K562 (cell line): Measurements from ENCODE around the gene PPM1F. TPM values are rescaled to one million over a fixed set of nuclear protein-coding genes. Genes with fewer than 3 reads are reported as not detected.

ENCODE experiments used
- CCNT2 ChIP-seq: IDR thresholded peaks from 2 replicates; pipeline ENCODE4 v1.6.1; 2011; ENCODE audit warnings: borderline replicate concordance, low read depth, mild to moderate bottlenecking, moderate library complexity, mixed read lengths, low read length; ENCODE audit not compliant: insufficient read length; ENCODE audit errors: extremely low read depth
- DMBX1 ChIP-seq: fragments of 250-450 bp; sonication (Bioruptor Pico); IDR thresholded peaks from 2 replicates; pipeline ENCODE4 v1.8.0; 2022; ENCODE audit warnings: inconsistent platforms, mild to moderate bottlenecking, moderate library complexity, borderline replicate concordance
- ESRRB ChIP-seq: fragments of 250-450 bp; sonication (Bioruptor Pico); IDR thresholded peaks from 2 replicates; pipeline ENCODE4 v1.5.0; 2020; ENCODE audit warnings: mild to moderate bottlenecking, moderate library complexity, borderline replicate concordance
- FOXP1 ChIP-seq: sonication (generic); formaldehyde crosslinking; IDR thresholded peaks from 2 replicates; pipeline ENCODE4 v1.8.0; 2022; ENCODE audit warnings: mild to moderate bottlenecking, missing genetic modification reagents
- GTF3C2 ChIP-seq: IDR thresholded peaks from 3 replicates; pipeline ENCODE4 v1.6.1; 2011; ENCODE audit warnings: borderline replicate concordance, mild to moderate bottlenecking, moderate library complexity; ENCODE audit not compliant: insufficient read length; ENCODE audit errors: extremely low read depth
- HDGF ChIP-seq: fragments of 450-650 bp; IDR thresholded peaks from 2 replicates; pipeline ENCODE4 v1.6.1; 2016
- NR2F6 ChIP-seq: fragments of 450-650 bp; formaldehyde crosslinking; IDR thresholded peaks from 2 replicates; pipeline ENCODE4 v1.4.0; 2020; ENCODE audit warnings: mild to moderate bottlenecking
- PHB ChIP-seq: fragments of 250-450 bp; sonication (Bioruptor Pico); IDR thresholded peaks from 2 replicates; pipeline ENCODE4 v1.5.0; 2021
- POLR2A ChIP-seq: fragments of 450-650 bp; conservative IDR thresholded peaks from 2 replicates; pipeline ENCODE4 v1.6.1; 2016
- TAL1 ChIP-seq: fragments of 450-650 bp; IDR thresholded peaks from 2 replicates; pipeline ENCODE4 v1.6.1; 2016; ENCODE audit warnings: mild to moderate bottlenecking
- ZC3H4 ChIP-seq: sonication (generic); formaldehyde crosslinking; IDR thresholded peaks from 2 replicates; pipeline ENCODE4 v1.9.0; 2021; ENCODE audit warnings: missing genetic modification reagents, borderline replicate concordance
- ZKSCAN1 ChIP-seq: fragments of 150-350 bp; IDR thresholded peaks from 2 replicates; pipeline ENCODE4 v1.6.1; 2016; ENCODE audit warnings: low read depth, low read length
- ZNF512 ChIP-seq: IDR thresholded peaks from 2 replicates; pipeline ENCODE4 v1.6.1; 2016; ENCODE audit warnings: missing genetic modification characterization, missing compliant biosample characterization
- polyA plus RNA-seq, 8 experiments: library from polyadenylated mRNA; depleted of rRNA in 4 of 8; stranded (reverse) in 5 of 8; unstranded in 3 of 8; fragments of >200 nt; fragmentation: Nextera tagmentation in 2 of 8; fragmentation: Illumina TruSeq in 1 of 8; extraction: Ambion mirVana in 2 of 8; extraction: Trizol in 1 of 8; gene quantifications; 2 replicates each; pipeline versions ENCODE4 v1.2.1 to v1.2.3, GENCODE V29; 2011 to 2014; ENCODE audit warnings: inconsistent platforms in 1 of 8, missing spikeins in 1 of 8
- total RNA-seq, 7 experiments: library from RNA; depleted of rRNA in 6 of 7; stranded (reverse); fragments of >200 nt in 6 of 7; fragmentation: Illumina TruSeq in 2 of 7; extraction: Trizol in 2 of 7; gene quantifications; 2 replicates each; pipeline versions ENCODE4 v1.2.1 to v1.2.3, GENCODE V29; 2011 to 2021; ENCODE audit warnings: low replicate concordance in 1 of 7
- TF ChIP-seq, protein P1 (sequence below): fragments of 450-650 bp; IDR thresholded peaks from 2 replicates; pipeline ENCODE4 v1.6.1; 2018; ENCODE audit warnings: mild to moderate bottlenecking, low read depth; ENCODE audit not compliant: partially characterized antibody
- TF ChIP-seq, protein P2 (sequence below), 2 experiments: IDR thresholded peaks; 2 replicates each; pipeline ENCODE4 v1.6.1; 2011; ENCODE audit warnings: borderline replicate concordance in 1 of 2, control low read depth in 1 of 2, low read depth in 1 of 2, low read length in 1 of 2, mild to moderate bottlenecking in 1 of 2, mixed read lengths in 1 of 2, moderate library complexity in 1 of 2; ENCODE audit not compliant: insufficient read depth in 1 of 2, insufficient read length in 1 of 2, poor library complexity in 1 of 2, severe bottlenecking in 1 of 2; ENCODE audit errors: extremely low read depth in 1 of 2

Gene PPM1F
- total and polyA plus RNA-seq, 9 of the 15 experiments (the other 6 are each of a cell fraction or from before 2014, with no cell fraction given) = 2.1 to 159 (median 64.0) TPM

GRCh38 chr22:21966643-21967516 lies 14.2 kb upstream of the PPM1F start (continued):
- TF ChIP-seq GTF3C2 (no peak), ZNF512 (tag) (no peak), PHB (CRISPR knock-in tag) (peak; percentile 88; the same call in 1 of the 2 replicates), DMBX1 (CRISPR knock-in tag) (no peak), ZC3H4 (CRISPR knock-in tag) (peak; percentile 92; the same call in 1 of the 2 replicates), ZKSCAN1 (no peak), POLR2A (peak; percentile 34; the same call in 1 of the 2 replicates), NR2F6 (CRISPR knock-in tag) (0 out of 2 replicates have a peak, but pooled peaks have one; percentile 75), HDGF (peak; percentile 52; the same call in 1 of the 2 replicates), CCNT2 (no peak), TAL1 (no peak), ESRRB (CRISPR knock-in tag) (no peak), FOXP1 (CRISPR knock-in tag) (0 out of 2 replicates have a peak, but pooled peaks have one; percentile 31)
- TF ChIP-seq, protein P1, sequence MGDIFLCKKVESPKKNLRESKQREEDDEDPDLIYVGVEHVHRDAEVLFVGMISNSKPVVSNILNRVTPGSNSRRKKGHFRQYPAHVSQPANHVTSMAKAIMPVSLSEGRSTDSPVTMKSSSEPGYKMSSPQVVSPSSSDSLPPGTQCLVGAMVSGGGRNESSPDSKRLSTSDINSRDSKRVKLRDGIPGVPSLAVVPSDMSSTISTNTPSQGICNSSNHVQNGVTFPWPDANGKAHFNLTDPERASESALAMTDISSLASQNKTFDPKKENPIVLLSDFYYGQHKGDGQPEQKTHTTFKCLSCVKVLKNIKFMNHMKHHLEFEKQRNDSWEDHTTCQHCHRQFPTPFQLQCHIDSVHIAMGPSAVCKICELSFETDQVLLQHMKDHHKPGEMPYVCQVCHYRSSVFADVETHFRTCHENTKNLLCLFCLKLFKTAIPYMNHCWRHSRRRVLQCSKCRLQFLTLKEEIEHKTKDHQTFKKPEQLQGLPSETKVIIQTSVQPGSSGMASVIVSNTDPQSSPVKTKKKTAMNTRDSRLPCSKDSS = no peak
- TF ChIP-seq, protein P2, sequence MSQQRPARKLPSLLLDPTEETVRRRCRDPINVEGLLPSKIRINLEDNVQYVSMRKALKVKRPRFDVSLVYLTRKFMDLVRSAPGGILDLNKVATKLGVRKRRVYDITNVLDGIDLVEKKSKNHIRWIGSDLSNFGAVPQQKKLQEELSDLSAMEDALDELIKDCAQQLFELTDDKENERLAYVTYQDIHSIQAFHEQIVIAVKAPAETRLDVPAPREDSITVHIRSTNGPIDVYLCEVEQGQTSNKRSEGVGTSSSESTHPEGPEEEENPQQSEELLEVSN (IDR thresholded peaks at IDR 0.05; ENCODE audit: borderline replicate concordance in 1 of 2, extremely low read depth in 1 of 2, insufficient read depth in 1 of 2, insufficient read length in 1 of 2, low read depth in 1 of 2, low read length in 1 of 2, poor library complexity in 1 of 2, severe bottlenecking in 1 of 2) = no peak
